Measurements from ENCODE around the gene CDC20B. TPM values are rescaled to one million over a fixed set of nuclear protein-coding genes. Genes with fewer than 3 reads are reported as not detected.

The CDC20B gene
- total RNA-seq, 4 donors from 2014 or later, result not detected

- intact Hi-C loops (cut with DNase I; ENCODE audit: low total_unique reads), result loop anchor here (5.0 kb wide), 2 partner anchors 136 to 521 kb away; partner anchors contain the start of genes DHX29 and MTREX
- Histone ChIP-seq H3K27ac (no peak overlapping the region), H3K9me3 (no peaks in the 10 kb centered on the region), H3K4me1 (peaks cover 20 to 24% of the 10 kb centered on the region in 2 donors), H3K4me3 (no peak overlapping the region), H3K36me3 (no peaks in the 10 kb centered on the region), H3K27me3 (peaks cover 31 to 36% (median 32%) of the 10 kb centered on the region in 3 donors)
- TF ChIP-seq CTCF (IDR thresholded peaks at IDR 0.05 in 4 of 5, conservative IDR thresholded peaks at IDR 0.05 in 1 of 5) (no peak), POLR2A (IDR thresholded peaks at IDR 0.05) (no peak)
- DNase-seq, result no peak
- in situ Hi-C loops (cut with MboI; ENCODE audit: low sequenced_read_pairs in 4 of 4), result loop anchor here (5.0 to 25.0 kb wide), 4 partner anchors 66 to 659 kb away; partner anchors contain the start of genes SNX18 (in 3 of the 4) and SLC38A9 (in 1 of the 4)
- ATAC-seq, result no peak
Observed at GRCh38 chr5:55171471-55171870, 1.5 kb downstream of the CDC20B start.

GRCh38 chr5:55162666-55163065 is 10.3 kb downstream of the CDC20B start:
- Histone ChIP-seq H3K36me3 (no peaks in the 10 kb centered on the region), H3K4me3 (no peak overlapping the region), H3K4me1 (no peaks in the 10 kb centered on the region), H3K27ac (no peak overlapping the region), H3K27me3 (peaks cover 0 to 9% (median 0%) of the 10 kb centered on the region in 3 donors), H3K9me3 (no peaks in the 10 kb centered on the region)
- DNase-seq, result no peak
- intact Hi-C loops (cut with DNase I; ENCODE audit: low total_unique reads), result no loop called here
- no peak for ATAC-seq
- TF ChIP-seq POLR2A (IDR thresholded peaks at IDR 0.05) (no peak), CTCF (IDR thresholded peaks at IDR 0.05 in 4 of 5, conservative IDR thresholded peaks at IDR 0.05 in 1 of 5) (no peak)
- in situ Hi-C loops (cut with MboI; ENCODE audit: low sequenced_read_pairs in 4 of 4), result loop anchor here (25.0 kb wide), 3 partner anchors 550 to 650 kb away; partner anchors contain the start of genes SNX18 (in 3 of the 4) and SLC38A9 (in 1 of the 4)

- H3K36me3 ChIP-seq, result no peaks in the 10 kb centered on the region
- ATAC-seq (peak; percentile 66 to 69), DNase-seq (peak; percentile 21 to 51)
- TF ChIP-seq CTCF (IDR thresholded peaks at IDR 0.05 in 4 of 5, conservative IDR thresholded peaks at IDR 0.05 in 1 of 5) (no peak), POLR2A (IDR thresholded peaks at IDR 0.05) (peak; percentile 13 to 48)
- peak overlapping the region; percentile 27 to 50 (median 42) for H3K4me3 ChIP-seq
- no peaks in the 10 kb centered on the region for H3K4me1 ChIP-seq
- intact Hi-C loops (cut with DNase I; ENCODE audit: low total_unique reads), result no loop called here
- peaks cover 0 to 9% (median 0%) of the 10 kb centered on the region in 3 donors for H3K27me3 ChIP-seq
- in situ Hi-C loops (cut with MboI; ENCODE audit: low sequenced_read_pairs in 4 of 4), result loop anchor here (25.0 kb wide), 3 partner anchors 552 to 648 kb away; partner anchors contain the start of genes SNX18 (in 3 of the 4) and SLC38A9 (in 1 of the 4)
- no peaks in the 10 kb centered on the region for H3K9me3 ChIP-seq
- peak overlapping the region in 1 of 4 donors; percentile 13 for H3K27ac ChIP-seq
Observed at GRCh38 chr5:55160493-55161209, 12.3 kb downstream of the CDC20B start.

GRCh38 chr5:55159763-55160492 is 13.0 kb downstream of the CDC20B start, which contains the start of gene GPX8:
GPX8 (plus strand) TSS chr5:55160171; CDS start chr5:55160193, 22 bp downstream.
- TF ChIP-seq POLR2A (IDR thresholded peaks at IDR 0.05), result no peak
- TF ChIP-seq CTCF (IDR thresholded peaks at IDR 0.05 in 4 of 5, conservative IDR thresholded peaks at IDR 0.05 in 1 of 5), result peak in 4 of 5 experiments; percentile 12 to 44 (median 32)
- ATAC-seq, result peak; percentile 69 to 83
- Histone ChIP-seq H3K9me3 (no peaks in the 10 kb centered on the region), H3K36me3 (no peaks in the 10 kb centered on the region), H3K4me1 (no peaks in the 10 kb centered on the region), H3K27ac (peak within 1 kb of the TSS; percentile 16 to 63 (median 45)), H3K27me3 (peaks cover 0 to 9% (median 0%) of the 10 kb centered on the region in 3 donors), H3K4me3 (peak within 1 kb of the TSS; percentile 27 to 50 (median 42))
- intact Hi-C loops (cut with DNase I; ENCODE audit: low total_unique reads) (no loop called here), in situ Hi-C loops (cut with MboI; ENCODE audit: low sequenced_read_pairs in 4 of 4) (loop anchor here (25.0 kb wide), 3 partner anchors 552 to 648 kb away; partner anchors contain the start of genes SNX18 (in 3 of the 4) and SLC38A9 (in 1 of the 4))
- DNase-seq, result no peak

Data from gastrocnemius medialis (tissue), 4 donors.